ENCODE measurements around the gene QRSL1.

DNA sequence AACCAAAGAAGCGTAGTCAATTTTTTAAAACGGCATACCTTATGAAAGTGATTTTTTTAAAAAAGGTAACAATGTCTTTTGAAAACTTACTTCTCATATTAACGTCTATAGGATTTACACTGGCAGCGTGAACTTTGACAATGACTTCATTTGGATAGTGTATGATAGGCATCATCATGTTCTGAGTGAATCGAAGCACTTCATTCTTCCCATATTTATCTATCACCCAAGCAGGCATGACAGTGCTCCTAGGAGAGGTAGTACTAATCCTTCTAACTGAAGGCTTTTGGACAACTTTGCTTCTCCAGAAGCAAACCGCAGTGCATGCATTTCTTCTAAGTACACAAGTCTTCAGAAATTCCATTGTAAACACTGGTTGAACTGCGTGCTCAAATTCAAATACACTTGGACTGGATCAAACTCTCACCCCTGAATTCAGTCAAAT is 698 bp upstream of the QRSL1 start:
- TF ChIP-seq SP1 (IDR thresholded peaks at IDR 0.05) (no peak), TAF1 (conservative IDR thresholded peaks at IDR 0.05) (no peak)
- TF ChIP-seq, protein P1, sequence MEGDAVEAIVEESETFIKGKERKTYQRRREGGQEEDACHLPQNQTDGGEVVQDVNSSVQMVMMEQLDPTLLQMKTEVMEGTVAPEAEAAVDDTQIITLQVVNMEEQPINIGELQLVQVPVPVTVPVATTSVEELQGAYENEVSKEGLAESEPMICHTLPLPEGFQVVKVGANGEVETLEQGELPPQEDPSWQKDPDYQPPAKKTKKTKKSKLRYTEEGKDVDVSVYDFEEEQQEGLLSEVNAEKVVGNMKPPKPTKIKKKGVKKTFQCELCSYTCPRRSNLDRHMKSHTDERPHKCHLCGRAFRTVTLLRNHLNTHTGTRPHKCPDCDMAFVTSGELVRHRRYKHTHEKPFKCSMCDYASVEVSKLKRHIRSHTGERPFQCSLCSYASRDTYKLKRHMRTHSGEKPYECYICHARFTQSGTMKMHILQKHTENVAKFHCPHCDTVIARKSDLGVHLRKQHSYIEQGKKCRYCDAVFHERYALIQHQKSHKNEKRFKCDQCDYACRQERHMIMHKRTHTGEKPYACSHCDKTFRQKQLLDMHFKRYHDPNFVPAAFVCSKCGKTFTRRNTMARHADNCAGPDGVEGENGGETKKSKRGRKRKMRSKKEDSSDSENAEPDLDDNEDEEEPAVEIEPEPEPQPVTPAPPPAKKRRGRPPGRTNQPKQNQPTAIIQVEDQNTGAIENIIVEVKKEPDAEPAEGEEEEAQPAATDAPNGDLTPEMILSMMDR (IDR thresholded peaks at IDR 0.05; ENCODE audit: low read depth, low read length, missing input control), result no peak

All from liver (tissue), 3 donors.